Measurements from ENCODE around the gene GALNT10.

The GALNT10 gene

DNA sequence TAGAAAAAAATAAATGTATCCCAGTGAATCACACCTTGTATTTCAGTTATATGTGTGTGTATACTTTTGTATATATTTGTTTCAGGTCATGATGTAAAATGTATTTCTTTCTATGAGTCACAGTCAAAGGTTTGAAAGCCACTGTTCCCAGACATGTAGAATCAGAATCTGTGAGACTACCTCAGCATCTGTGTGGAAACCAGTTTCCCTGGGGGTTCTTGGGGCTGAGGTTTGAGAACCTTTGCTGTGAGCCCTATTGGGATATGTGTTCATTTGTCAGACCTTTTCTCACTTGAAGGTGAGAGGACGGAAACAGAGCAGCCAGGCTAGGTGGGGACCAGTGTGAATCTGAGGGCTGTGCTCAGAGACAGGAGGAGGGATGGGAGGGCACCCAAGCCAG lies 176.6 kb downstream of the GALNT10 start:
- H3K4me3 ChIP-seq: no peak overlapping the region
- TF ChIP-seq, protein P1, sequence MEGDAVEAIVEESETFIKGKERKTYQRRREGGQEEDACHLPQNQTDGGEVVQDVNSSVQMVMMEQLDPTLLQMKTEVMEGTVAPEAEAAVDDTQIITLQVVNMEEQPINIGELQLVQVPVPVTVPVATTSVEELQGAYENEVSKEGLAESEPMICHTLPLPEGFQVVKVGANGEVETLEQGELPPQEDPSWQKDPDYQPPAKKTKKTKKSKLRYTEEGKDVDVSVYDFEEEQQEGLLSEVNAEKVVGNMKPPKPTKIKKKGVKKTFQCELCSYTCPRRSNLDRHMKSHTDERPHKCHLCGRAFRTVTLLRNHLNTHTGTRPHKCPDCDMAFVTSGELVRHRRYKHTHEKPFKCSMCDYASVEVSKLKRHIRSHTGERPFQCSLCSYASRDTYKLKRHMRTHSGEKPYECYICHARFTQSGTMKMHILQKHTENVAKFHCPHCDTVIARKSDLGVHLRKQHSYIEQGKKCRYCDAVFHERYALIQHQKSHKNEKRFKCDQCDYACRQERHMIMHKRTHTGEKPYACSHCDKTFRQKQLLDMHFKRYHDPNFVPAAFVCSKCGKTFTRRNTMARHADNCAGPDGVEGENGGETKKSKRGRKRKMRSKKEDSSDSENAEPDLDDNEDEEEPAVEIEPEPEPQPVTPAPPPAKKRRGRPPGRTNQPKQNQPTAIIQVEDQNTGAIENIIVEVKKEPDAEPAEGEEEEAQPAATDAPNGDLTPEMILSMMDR (IDR thresholded peaks at IDR 0.05): no peak
- DNase-seq (ENCODE audit: low spot score): no peak
- peak overlapping the region; percentile 71 to 87 for H3K27ac ChIP-seq

DNA sequence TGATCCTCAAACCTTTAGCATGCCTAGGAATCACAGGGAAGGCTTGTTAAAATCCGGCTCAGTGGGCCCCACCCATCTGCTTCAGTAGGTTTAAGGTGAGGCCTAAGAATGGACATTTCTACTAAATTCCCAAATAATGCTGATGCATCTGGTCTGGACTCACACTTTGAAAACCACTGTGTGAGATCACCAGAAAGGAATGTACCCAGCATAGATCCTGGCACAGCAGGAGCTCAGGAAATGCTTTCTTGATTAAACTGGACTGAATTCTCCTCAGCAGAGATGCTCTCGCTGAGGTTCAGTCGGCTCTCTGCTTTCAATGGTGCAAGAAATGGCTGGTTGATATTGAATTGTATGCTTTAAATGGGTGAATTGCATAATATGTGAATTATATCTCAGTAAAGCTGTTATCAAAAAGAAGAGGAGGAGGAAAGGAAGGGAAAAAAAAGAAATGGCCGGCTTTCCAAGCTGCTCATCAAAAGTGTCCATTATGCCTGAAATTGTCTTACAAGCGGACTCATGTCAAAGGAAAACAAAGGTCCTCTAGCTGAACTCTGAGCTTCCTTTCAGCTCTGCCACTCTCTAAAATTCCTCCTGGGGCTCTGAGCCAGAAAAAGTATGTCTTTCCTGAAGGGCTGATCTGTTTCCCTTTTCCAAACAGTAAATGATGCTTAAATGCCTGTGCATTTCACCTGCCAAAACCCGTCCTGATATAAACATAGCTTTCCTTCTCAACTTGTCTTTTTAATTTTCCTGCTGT lies 177.7 kb downstream of the GALNT10 start:
- TF ChIP-seq, protein P1 (IDR thresholded peaks at IDR 0.05): no peak
- Histone ChIP-seq H3K27ac (peak overlapping the region; percentile 71 to 87), H3K4me3 (no peak overlapping the region)
- no peak for DNase-seq (ENCODE audit: low spot score)

DNA sequence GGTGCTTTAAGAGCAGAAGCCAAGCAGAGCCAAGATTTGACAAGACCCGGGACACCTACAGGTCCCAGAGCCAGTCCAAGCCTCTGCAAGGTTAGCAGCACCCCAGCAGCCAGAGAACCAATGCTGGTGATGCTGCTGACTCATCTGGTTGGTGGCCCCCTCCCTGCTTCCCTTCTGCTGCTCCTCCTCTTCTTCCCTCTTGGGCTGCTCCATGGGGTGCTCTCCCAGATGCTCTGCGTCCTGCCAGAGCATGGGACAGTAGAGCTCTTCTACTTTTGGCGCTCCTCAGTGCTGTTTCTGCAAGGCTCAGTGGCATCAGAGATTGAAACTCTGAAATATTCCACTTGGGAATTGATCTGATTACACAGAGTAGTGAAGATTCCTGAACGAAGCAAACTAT lies 179.1 kb downstream of the GALNT10 start:
- H3K27ac ChIP-seq: peak overlapping the region; percentile 69 to 84

DNA sequence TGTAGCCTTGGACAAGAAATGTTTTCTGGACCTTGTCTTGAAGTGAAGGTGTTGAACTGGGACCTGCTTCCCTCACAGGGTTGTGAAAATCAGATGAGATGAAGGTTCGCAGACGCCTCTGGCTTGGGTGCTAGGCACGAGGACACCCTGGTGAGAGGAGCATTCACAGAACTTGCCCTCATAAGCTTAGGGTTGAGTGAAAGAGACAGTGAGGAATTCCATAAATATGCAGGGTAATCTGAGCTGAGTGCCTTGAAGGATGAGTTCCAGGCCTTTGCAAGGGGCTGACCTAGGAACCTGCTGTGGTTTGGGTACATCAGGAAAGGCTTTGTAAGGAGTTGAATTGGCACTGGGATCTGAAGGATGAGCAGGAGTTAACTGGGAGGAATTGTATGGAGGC lies 179.6 kb downstream of the GALNT10 start:
- no peak for DNase-seq (ENCODE audit: low spot score)
- H3K27ac ChIP-seq: peak overlapping the region; percentile 69 to 84
- H3K4me3 ChIP-seq: no peak overlapping the region
- TF ChIP-seq, protein P1 (IDR thresholded peaks at IDR 0.05): no peak

More for the DNA sequence above, 179.1 kb downstream of the GALNT10 start:
- TF ChIP-seq, protein P1 (IDR thresholded peaks at IDR 0.05): no peak
- no peak overlapping the region for H3K4me3 ChIP-seq
- DNase-seq (ENCODE audit: low spot score): no peak

DNA sequence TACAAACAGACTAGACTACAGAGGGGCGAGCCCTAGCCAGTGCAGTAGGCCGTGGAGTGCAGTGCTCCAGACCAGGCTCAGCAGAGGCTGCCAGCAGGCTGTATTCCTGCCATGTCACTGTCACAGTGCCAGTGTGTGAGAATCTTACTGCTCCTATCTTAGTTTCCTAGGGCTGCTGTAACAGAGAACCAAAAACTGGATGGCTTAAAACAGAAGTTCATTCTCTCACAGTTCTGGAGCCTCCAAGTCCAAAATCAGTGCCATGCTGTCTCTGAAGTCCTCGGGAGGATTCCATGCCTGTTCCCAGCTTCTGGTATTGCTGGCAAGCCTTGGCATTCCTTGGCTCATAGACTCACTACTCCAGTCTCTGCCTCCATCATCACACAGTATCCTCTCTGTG lies 180.3 kb downstream of the GALNT10 start:
- DNase-seq (ENCODE audit: low spot score): no peak
- TF ChIP-seq, protein P1 (IDR thresholded peaks at IDR 0.05): no peak
- peak overlapping the region; percentile 69 to 84 for H3K27ac ChIP-seq
- no peak overlapping the region for H3K4me3 ChIP-seq

DNA sequence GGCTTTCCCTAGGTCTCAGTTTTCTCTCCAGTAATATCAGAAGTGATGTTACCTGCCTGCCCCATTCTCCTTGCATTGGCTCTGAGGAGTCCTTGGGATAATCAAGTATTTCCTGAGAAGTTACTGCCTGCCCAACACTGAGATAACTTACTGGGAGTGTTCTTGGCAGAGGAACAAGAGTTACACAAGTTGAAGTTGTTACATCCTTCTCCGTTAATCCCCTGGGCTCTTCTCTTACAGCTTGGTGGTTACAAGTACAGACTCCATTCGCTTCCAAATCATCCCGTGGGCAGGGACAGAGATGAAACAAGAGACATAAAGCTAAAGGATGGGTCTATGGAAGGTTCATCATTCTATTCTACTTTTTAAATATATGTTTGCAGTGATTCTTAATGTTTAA lies 181.2 kb downstream of the GALNT10 start:
- no peak for DNase-seq (ENCODE audit: low spot score)
- no peak overlapping the region for H3K4me3 ChIP-seq
- TF ChIP-seq, protein P1 (IDR thresholded peaks at IDR 0.05): no peak
- H3K27ac ChIP-seq: peak overlapping the region; percentile 69 to 84

DNA sequence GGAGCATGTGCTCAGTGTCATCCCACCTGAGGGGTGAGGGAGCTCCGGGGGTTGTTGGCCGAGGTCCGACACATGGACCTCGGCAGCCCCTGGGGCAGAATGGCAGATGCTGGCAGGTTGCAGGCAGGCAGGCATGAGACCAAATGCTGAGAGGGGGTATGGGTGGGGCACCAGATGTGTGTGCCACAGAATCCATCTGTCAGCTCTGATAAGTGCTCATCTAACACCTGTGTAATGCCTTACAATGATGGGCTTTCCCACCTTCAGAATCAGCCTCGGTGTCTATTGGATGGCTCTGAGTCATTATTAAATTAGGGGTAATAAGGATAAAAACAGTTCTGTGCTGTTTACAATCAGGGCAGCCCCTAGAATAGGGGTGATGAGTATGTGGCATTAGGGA lies 182.1 kb downstream of the GALNT10 start:
- TF ChIP-seq, protein P1 (IDR thresholded peaks at IDR 0.05): no peak
- DNase-seq (ENCODE audit: low spot score): no peak
- H3K27ac ChIP-seq: peak overlapping the region in 1 of 2 donors; percentile 84
- no peak overlapping the region for H3K4me3 ChIP-seq
